PFSK-1 (cell line): Measurements from ENCODE around the gene DLGAP1.

Source experiments
- REST ChIP-seq, 2 experiments: IDR thresholded peaks; 2 replicates each; pipeline versions ENCODE4 v1.6.1 to v1.8.0; 2011 to 2012; ENCODE audit warnings: low read depth in 2 of 2, low read length in 2 of 2, control low read depth in 1 of 2, inconsistent platforms in 1 of 2, mild to moderate bottlenecking in 1 of 2, moderate library complexity in 1 of 2; ENCODE audit not compliant: insufficient read depth in 1 of 2
- SIN3A ChIP-seq: IDR thresholded peaks from 2 replicates; pipeline ENCODE4 v1.6.1; 2012; ENCODE audit warnings: mild to moderate bottlenecking, low read length, moderate library complexity, borderline replicate concordance; ENCODE audit not compliant: insufficient read depth
- TAF1 ChIP-seq: IDR thresholded peaks from 2 replicates; pipeline ENCODE4 v1.6.1; 2012; ENCODE audit warnings: low read length, control low read depth, borderline replicate concordance; ENCODE audit not compliant: insufficient read depth

GRCh38 chr18:3984163-3984757 lies 470.8 kb downstream of the DLGAP1 start:
- TF ChIP-seq TAF1 (no peak), REST (IDR thresholded peaks at IDR 0.05; ENCODE audit: insufficient read depth in 1 of 2, low read depth in 2 of 2, low read length in 2 of 2) (no peak), SIN3A (no peak)
